NCI-H128 (cell line): ENCODE data around the gene PSMA2.
"Not testable (repeated sequence)": the region's sequence is repeated elsewhere in the genome, so short reads cannot be mapped to it uniquely, and the experiment has no call there.

ENCODE experiments used
- DNase-seq: peaks from one replicate; lab custom pipeline; 2025; ENCODE audit not compliant: unreplicated experiment; lab: John Stamatoyannopoulos, UW

PSMA2 gene

DNA sequence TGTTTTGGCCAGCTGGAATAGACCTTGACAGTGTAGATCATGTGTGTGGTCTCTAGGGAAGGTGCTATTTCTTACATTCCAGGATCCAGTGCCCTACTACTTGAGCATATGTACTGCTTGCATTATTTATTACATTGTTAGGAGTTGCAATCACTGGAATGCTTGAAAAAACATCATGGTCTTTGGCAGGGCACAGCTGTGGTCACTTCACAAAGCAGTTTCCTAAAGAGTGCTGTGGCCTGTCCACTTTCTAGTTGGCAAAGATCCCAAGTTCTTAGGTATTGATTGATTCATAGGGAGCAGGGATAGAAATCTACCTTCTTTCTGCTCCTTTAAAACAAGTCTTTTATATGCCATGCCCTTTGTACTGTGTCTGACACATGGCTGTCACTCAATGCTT is 24.7 kb downstream of the PSMA2 start:
- DNase-seq = no peak

- no peak for DNase-seq
Measured at GRCh38 chr7:42906181-42906580, 25.8 kb downstream of the PSMA2 start.

DNA sequence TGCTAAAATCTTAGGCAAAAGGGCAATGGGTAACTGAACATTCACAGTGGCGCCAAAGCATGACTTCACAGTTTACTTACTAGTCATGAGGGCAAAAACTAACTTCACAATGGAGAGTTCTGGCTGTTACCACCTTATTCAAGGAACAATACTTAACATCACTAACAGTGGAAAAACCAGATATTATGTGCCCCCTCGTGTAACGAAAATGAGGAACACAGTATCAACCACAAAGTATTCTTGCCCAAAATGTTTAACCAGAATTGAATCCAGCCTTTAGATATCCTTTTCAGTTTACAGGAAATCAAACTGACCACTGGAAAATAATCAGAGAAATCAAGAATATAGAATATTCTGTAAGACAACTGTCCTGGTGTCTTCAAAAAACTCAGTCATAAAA is 29.6 kb downstream of the PSMA2 start:
- no peak for DNase-seq

DNA sequence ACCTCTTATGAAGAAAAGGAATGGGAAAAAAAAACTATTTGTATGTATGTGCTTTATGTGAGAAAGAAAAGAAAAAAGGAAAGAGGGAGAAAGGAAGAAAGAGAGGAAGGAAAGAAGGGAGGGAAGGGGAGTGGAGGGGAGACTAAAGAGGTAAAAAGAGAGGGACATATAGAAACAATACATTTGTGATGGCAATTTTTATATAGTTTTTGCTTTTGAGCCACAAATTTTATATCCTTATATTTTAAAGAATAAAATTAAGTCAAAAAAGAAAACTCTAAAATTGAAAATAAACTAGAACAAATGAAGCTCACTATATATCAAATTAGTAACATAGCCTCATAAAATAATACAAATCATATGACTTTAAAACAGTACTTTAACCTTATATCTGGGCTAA is 31.1 kb downstream of the PSMA2 start:
- no peak for DNase-seq

- DNase-seq = peak; percentile 62
Measured at GRCh38 chr7:42893346-42894240, 38.4 kb downstream of the PSMA2 start.

DNA sequence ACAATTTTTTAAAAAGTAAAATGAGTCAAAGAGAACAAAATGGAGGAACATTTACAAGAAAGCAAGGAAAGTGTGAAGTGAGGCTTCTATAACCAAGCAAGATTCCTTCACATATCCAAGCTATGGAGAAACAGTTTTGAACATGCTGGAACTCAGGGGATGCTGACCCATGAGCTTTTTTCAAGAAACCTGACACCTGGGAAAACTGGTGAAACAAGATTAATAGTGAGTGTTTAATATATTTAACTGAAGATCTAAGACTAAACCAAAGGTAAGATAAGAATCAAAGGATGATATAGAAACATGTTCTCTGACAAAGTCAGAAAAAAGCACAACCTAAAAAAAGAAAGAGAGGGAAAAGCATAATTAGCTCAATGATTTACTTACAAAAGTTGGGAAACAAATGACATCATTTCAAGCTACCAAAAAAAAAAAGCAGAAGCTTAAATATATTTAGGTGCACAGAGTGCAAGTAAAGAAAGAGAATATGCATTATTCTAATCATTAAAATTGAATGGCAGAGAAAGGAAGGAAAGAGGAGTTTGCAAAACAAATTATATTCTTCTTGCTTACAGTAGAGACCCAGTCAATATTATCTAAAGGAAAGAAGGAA is 45.0 kb downstream of the PSMA2 start:
- no peak for DNase-seq

DNA sequence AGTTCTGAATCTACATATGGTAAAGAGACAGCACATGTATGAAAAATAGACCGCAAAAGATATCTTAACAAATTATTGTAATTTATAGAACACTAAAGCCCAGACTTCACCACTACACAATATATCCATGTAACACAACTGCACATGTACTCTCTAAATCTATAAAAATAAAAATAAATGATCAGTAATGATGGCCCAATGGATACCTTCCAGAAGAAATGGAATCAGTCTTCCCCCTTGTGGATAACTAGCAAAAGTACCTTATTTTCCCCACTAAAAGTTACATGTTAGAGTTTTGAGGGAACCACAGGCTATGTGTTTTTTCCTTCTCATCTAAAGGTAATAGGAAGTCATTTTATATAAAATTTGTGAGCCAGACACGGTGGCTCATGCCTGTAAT is 45.8 kb downstream of the PSMA2 start:
- DNase-seq = no peak

DNA sequence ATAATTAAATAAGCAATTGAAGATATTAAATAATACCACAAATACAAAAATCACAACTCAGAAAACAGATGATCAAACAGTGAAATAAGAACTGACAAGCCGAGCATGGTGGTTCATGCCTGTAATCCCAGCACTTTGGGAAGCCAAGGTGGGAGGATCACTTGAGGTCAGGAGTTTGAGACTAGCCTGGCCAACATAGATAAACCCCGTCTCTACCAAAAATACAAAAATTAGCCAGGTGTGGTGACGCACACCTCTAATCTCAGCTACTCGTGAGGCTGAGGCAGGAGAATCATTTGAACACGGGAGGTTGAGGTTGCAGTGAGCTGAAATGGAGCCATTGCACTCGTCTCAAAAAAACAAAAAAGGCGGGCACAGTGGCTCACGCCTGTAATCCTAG is 46.8 kb downstream of the PSMA2 start:
- DNase-seq = not testable (repeated sequence)

DNA sequence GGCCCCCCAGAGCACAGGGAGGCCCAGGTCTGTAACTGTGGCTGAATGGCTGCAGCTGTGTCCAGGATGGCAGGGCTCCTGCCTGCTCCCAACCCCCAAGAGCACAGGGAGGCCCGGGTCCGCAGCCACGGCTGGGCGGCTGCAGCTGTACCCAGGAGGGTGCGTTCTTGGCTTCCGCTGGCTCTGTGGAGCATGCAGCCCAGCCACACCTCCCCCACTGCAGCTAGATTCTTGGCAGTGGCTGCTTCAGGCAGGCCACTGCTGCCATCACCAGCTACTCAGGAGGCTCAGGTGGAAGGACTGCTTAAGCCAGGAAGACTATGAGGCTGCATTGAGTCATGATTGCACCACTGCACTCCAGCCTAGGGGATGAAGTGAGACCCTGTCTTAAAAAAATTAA is 48.0 kb downstream of the PSMA2 start:
- no peak for DNase-seq

GRCh38 chr7:42880392-42880791 is 51.6 kb downstream of the PSMA2 start:
- DNase-seq = no peak

DNA sequence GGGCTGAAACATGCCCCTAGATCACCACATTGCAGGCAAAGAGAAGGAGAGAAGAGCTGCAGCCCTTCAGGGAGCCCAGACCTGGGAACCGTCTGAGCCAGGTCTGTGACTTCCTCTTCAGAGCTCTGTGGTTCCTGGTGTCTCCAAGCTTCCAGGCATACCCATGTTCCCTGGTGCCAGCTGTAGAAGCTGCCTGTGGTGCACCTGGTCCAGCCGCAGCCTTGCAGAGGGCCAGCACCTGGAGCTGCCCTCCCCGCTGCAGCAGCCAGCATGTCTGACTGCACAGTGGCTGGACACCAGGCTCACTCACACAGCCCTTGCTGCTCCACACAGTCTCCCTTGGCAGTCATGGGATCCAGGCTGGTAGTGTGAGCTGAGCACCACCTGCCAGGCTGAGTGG is 53.7 kb downstream of the PSMA2 start:
- DNase-seq = no peak

- no peak for DNase-seq
Measured at GRCh38 chr7:42877862-42878261, 54.1 kb downstream of the PSMA2 start.

DNA sequence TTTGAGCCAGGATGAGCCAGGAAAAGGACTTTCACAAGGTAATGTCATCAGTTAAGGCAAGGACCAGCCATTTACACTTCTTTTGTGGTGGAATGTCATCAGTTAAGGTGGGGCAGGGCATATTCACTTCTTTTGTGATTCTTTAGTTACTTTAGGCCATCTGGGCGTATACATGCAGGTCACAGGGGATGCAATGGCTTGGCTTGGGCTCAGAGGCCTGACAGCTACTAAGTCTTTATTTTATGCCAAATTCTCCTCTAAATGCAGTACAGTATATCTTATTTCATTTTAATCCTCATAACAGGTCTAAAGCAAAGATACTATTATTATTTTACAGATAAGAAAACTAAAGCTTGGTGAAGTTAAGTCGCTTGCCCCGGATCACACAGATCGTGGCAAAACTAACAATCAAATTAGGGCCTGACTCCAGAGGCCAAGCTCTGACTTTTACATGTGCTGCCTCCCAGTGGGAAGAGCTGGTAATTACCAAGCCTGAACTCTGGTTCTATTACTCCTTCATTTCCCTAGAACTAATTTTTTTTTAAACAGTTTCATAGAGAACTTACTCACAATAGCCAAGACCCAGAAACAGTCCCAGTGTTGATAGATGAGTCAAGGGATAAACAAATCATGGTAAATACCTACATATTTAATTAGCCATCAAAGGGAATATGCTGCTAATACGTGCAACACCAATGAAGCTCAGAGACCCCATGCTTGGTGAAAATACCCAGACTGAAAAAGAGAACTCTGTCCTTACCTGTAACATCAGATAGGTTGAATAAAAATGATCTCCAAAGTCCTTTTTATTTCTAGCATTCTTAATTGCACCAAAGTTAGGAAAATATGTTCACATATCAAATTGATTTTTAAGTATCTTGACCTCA is 55.5 kb downstream of the PSMA2 start:
- no peak for DNase-seq

DNA sequence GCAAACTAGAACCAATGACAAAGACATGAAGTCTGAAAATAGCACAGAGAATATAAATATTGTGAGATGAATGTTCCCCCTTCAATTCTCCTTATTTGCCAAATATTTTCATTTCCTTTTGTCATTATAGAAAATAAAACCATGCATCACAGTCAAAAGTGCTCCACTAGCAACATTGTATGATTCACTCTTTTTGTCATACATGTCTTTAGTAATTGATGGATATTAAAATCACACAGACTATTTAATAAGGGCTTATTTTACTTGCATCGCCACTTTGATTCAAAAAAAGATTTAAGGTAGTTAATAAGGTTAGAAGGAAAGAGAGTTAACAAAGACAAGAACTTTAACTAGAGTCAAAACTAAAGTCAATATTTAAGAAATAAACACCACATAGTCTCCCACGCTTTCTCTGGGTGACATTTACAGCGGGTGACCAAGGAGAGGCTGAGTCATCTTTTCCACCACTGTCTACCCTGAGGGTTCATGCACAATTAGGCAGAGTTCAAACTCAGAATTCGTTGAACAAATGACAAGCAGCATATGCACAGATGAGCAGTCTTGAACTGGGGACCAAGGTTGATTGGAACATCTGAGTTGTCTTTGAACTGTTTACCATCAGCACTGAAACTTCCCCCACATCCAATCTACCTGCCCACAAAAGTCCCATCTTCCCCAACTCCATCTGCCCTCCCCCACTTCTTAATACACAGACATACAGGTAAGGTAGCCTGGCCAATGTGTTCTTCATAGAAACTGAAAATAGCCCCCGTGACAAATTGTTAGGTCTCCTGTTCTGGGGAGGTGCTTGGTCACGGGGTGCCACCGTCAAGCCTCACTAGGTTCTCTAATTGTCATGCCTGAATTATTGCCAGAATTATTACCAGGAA is 62.6 kb downstream of the PSMA2 start:
- DNase-seq = no peak

GRCh38 chr7:42868480-42868879 is 63.5 kb downstream of the PSMA2 start:
- no peak for DNase-seq
